GM21367 (cell line): ENCODE measurements around the gene SH3GLB1.

Experiments
- ATAC-seq: cut with Tn5 transposase; IDR thresholded peaks from one replicate; pipeline ENCODE4 v1.9.1; 2021; ENCODE audit not compliant: unreplicated experiment

The SH3GLB1 gene

GRCh38 chr1:86773341-86774288 lies 69.2 kb downstream of the SH3GLB1 start:
- peak; percentile 9 for ATAC-seq

- ATAC-seq: peak; percentile 93
These were observed 70.2 kb downstream of the SH3GLB1 start for GRCh38 chr1:86774305-86775295.

DNA sequence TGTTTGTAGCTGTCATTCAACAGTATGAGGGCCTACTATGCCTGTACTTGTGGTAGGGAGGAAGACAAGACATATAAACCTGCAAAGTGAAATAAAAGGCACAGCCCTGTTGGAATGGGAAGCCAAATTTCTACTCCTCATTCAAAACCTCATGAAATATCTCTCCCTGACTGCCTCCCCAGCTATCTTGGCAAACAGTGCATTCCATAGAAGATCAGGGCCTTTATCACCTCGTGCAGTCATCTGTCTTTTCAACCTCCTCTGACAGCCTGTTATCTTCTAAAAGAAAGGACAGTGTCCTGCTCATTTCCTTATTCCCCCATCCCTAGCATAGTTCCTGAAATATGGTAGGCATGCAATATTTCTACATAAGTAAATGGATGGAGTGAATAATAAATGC lies 71.0 kb downstream of the SH3GLB1 start:
- no peak for ATAC-seq

DNA sequence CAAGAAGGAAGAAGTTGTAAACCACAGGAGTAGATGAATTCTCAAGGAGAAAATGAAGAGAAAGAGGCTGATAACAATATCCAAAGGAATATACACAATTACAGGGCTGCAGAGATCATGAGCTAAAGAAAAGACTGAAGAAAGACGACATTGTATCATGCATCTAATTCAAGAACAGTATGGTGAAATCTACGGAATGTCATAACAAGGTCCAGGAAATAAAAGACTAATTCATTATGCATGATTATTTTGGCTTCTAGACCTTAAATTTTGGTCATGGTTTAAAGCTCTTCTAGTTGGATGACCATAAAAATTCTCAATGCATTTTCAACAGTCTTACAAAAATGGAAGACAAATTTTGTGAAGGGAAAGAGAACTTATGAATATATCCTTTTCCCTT lies 71.7 kb downstream of the SH3GLB1 start:
- ATAC-seq: no peak

DNA sequence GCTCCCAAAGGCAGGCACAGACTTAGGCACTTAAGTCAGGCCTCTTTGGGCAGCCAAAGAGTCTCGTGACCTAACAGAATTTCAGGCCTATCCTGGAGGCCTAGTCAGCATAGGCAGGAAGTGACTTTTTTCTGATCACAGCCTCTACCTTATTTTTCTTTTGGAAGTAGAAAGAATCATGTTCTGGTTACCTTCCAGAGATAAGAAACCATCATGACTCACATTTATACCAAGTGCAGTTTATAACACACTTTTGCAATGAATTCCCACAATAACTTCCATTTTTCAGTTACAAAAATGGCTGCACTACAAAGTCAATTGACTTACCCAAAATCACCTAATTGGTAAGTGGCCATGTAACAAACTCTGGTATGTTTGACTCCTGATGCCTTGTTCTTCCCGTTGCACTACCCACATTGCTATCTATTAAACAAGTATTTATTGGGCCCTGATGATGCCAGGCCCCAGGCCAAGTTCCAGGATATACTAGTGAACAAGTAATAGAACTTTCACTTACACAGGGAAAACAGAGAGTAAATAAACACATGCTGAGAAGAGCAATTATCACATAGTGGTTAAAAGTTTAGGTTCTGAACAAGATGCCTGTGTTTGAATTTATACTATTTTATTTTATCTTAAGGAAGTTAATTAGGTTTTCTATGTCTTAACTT lies 74.3 kb downstream of the SH3GLB1 start:
- no peak for ATAC-seq

DNA sequence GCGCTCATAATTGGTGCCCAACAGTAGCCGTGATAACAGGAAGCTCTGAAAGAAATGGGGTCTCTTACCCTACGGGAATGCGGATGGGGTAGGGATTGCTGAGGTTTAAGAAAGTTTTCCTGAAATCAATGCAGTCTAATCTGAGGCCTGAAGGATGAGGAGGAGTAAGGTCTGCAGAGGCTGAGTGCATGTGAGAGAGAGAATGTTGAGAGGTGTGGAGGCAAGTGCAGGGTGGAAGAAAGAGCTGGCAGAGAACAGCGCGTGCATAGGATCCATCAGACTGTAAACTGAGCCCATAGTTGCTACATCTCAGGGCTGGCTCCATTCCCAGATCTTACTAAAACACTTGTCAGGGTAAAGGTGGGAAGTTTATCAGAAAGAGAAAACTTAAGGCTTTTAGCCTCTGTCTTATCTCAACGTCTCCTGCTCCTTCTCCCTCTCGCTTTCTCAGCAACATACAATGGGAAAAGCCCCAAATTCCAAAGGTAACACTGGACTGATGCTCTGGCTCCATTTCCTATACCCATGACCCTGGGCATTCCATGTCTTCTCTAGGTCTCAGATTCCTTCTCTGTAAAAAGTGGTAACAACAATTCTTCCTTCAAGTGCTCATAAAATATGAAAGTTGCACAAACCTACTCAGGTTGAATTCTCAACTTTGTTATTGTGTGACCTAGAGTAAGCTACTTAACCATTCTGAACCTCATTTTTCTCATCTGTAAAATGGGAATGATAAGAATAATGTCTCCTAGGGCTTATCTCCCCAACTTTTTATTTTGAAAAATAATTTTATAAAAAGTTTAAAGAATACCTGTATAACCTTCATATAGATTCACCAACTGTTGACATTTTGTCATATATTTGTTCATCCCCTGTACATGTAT lies 75.2 kb downstream of the SH3GLB1 start:
- ATAC-seq: no peak

- ATAC-seq: no peak
These were observed 78.1 kb downstream of the SH3GLB1 start for GRCh38 chr1:86782482-86782881.

GRCh38 chr1:86787621-86788020 lies 83.2 kb downstream of the SH3GLB1 start:
- ATAC-seq: no peak

DNA sequence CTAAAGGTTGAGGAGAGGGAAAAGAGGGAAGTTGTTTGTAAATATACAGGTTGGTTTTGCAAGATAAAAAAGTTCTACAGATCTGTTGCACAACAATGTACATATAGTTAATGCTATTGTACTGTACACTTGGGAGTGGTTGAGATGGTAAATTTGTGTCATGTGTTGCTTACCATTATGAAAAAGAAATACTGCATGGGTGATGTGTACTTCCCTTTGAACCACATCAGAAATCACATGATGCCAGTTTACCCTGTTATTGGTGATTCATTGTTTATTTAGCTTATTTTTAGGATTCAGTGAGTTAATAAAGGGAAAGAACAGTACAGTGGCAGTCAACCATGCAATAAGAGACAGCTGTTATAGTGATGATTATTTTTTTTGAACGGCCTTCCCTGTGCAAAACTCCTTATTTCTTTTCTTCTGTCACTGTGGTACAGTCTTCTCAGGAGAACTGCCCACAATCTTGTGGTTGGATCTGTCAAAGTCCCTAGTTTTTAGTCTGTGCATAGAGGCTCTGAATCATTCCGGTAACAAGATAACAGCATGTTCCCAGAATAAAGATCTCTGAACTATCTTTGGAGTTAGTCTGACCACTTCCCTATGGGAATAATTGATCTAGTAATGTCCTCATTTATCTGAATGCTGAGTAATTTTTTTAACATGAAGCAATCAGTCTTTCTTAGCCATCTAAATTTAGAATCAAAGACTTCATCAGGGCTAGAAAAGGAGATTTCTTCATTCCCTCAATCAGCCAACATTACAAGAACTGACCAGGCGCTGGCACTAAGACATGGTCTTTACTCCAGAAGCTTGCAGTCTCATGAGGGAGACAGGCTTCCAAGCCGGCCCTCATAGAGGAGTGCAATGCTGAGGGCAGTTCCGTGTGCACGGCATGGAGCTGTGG lies 84.2 kb downstream of the SH3GLB1 start:
- no peak for ATAC-seq

DNA sequence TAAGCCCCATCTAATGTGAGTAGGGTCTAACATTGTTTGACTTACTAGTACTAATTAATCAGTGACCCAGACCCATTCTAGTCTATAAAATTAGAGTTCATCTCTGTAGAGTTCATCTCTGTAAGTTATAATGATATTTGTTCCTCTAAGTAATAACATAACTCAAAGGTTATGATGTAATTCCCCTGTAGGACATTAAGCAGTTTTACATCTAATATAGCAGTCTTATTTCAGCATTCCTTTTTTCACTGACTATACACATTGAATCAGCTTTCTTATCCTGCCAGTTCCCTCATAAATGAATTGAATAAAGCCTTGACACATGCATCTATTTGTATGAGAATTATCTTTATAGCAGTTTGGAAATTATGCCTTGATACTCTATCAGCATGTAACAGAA lies 90.9 kb downstream of the SH3GLB1 start:
- no peak for ATAC-seq
